HG03457 (cell line): Measurements from ENCODE around the gene MIR17HG.
"Not testable (repeated sequence)": the region's sequence is repeated elsewhere in the genome, so short reads cannot be mapped to it uniquely, and the experiment has no call there.

Experiments used
- ATAC-seq: cut with Tn5 transposase; IDR thresholded peaks from one replicate; pipeline ENCODE4 v1.9.1; 2021; ENCODE audit warnings: moderate number of reproducible peaks; ENCODE audit not compliant: unreplicated experiment

Gene MIR17HG

GRCh38 chr13:91347202-91347995 lies at the start of gene MIR17HG:
TSS of gene MIR17HG (plus strand) at chr13:91347687.
- peak; percentile 51 for ATAC-seq

- no peak for ATAC-seq
These were observed 49.4 kb upstream of the MIR17HG start for GRCh38 chr13:91298060-91298459.

GRCh38 chr13:91302111-91302510 lies 45.4 kb upstream of the MIR17HG start:
- peak; percentile 81 for ATAC-seq

- no peak for ATAC-seq
These were observed 44.5 kb upstream of the MIR17HG start for GRCh38 chr13:91303031-91303430.

- no peak for ATAC-seq
These were observed 42.7 kb upstream of the MIR17HG start for GRCh38 chr13:91304741-91305140.

- no peak for ATAC-seq
These were observed 41.8 kb upstream of the MIR17HG start for GRCh38 chr13:91305652-91306051.

GRCh38 chr13:91307887-91308286 lies 39.6 kb upstream of the MIR17HG start:
- ATAC-seq: no peak

GRCh38 chr13:91308299-91308698 lies 39.2 kb upstream of the MIR17HG start:
- no peak for ATAC-seq

- no peak for ATAC-seq
These were observed 36.0 kb upstream of the MIR17HG start for GRCh38 chr13:91311491-91311890.

GRCh38 chr13:91312324-91312723 lies 35.2 kb upstream of the MIR17HG start:
- ATAC-seq: no peak

- peak; percentile 77 for ATAC-seq
These were observed 34.4 kb upstream of the MIR17HG start for GRCh38 chr13:91313103-91313502.

GRCh38 chr13:91313581-91313980 lies 33.9 kb upstream of the MIR17HG start:
- ATAC-seq: peak; percentile 59

- no peak for ATAC-seq
These were observed 32.6 kb upstream of the MIR17HG start for GRCh38 chr13:91314888-91315287.

GRCh38 chr13:91318886-91319285 lies 28.6 kb upstream of the MIR17HG start:
- no peak for ATAC-seq

GRCh38 chr13:91319996-91320395 lies 27.5 kb upstream of the MIR17HG start:
- ATAC-seq: no peak

GRCh38 chr13:91320990-91321389 lies 26.5 kb upstream of the MIR17HG start:
- not testable (repeated sequence) for ATAC-seq

- no peak for ATAC-seq
These were observed 24.1 kb upstream of the MIR17HG start for GRCh38 chr13:91323349-91323748.

- ATAC-seq: no peak
These were observed 21.3 kb upstream of the MIR17HG start for GRCh38 chr13:91326146-91326545.

- ATAC-seq: no peak
These were observed 18.8 kb upstream of the MIR17HG start for GRCh38 chr13:91328726-91329125.

- no peak for ATAC-seq
These were observed 17.8 kb upstream of the MIR17HG start for GRCh38 chr13:91329733-91330132.

- ATAC-seq: peak; percentile 74
These were observed 16.2 kb upstream of the MIR17HG start for GRCh38 chr13:91331047-91331915.

- ATAC-seq: no peak
These were observed 1.4 kb upstream of the MIR17HG start for GRCh38 chr13:91346062-91346461.
